Neural cell (in vitro differentiated cells): Measurements from ENCODE around the gene HSPA12A. TPM values are rescaled to one million over a fixed set of nuclear protein-coding genes. Genes with fewer than 3 reads are reported as not detected.

Experiments used
- H2AFZ ChIP-seq: fragments of 200-600, 300-800 bp; sonication (generic), shearing (Covaris generic); 2 replicates; pipeline ENCODE4 v1.6.0; 2014; ENCODE audit warnings: low read depth, mild to moderate bottlenecking, antibody characterized with exemption, low read length, moderate library complexity
- H3F3A ChIP-seq: fragments of 200-600 bp; shearing (Covaris generic); 2 replicates; pipeline ENCODE4 v1.6.1; 2016; ENCODE audit warnings: mild to moderate bottlenecking, moderate library complexity, mixed read lengths, antibody characterized with exemption, low read length; ENCODE audit not compliant: insufficient read depth, poor library complexity, severe bottlenecking
- H3K27ac ChIP-seq: fragments of 200-600, 300-800 bp; sonication (generic), shearing (Covaris generic); 2 replicates; pipeline ENCODE4 v1.5.1; 2014; ENCODE audit warnings: mild to moderate bottlenecking, low read length, moderate library complexity
- H3K27me3 ChIP-seq: fragments of 300-800, 200-600 bp; sonication (generic), shearing (Covaris generic); 2 replicates; pipeline ENCODE4 v1.6.0; 2014; ENCODE audit warnings: mild to moderate bottlenecking, low read depth, low read length, moderate library complexity; ENCODE audit not compliant: insufficient read depth
- H3K36me3 ChIP-seq: fragments of 300-800, 200-600 bp; sonication (generic), shearing (Covaris generic); 2 replicates; pipeline ENCODE4 v1.5.1; 2014; ENCODE audit warnings: mild to moderate bottlenecking, antibody characterized with exemption, low read length, moderate library complexity; ENCODE audit not compliant: insufficient read depth
- H3K4me2 ChIP-seq: fragments of 300-800, 200-600 bp; sonication (generic), shearing (Covaris generic); 2 replicates; pipeline ENCODE4 v1.6.0; 2014; ENCODE audit warnings: mild to moderate bottlenecking, low read length
- H3K4me3 ChIP-seq: fragments of 300-800, 200-600 bp; sonication (generic), shearing (Covaris generic); 2 replicates; pipeline ENCODE4 v1.5.1; 2014; ENCODE audit warnings: mild to moderate bottlenecking, low read length, moderate library complexity
- H3K79me2 ChIP-seq: fragments of 200-600 bp; shearing (Covaris generic); replicated peaks from 2 replicates; pipeline ENCODE4 v1.6.0; 2014; ENCODE audit warnings: mild to moderate bottlenecking, low read length, moderate library complexity; ENCODE audit not compliant: insufficient read depth
- H3K9ac ChIP-seq: fragments of 300-800, 200-600 bp; sonication (generic), shearing (Covaris generic); 2 replicates; pipeline ENCODE4 v1.6.1; 2016; ENCODE audit warnings: mild to moderate bottlenecking, low read length, mixed read lengths
- H3K9me2 ChIP-seq: fragments of 200-600 bp; shearing (Covaris generic); 2 replicates; pipeline ENCODE4 v1.6.1; 2016; ENCODE audit warnings: mild to moderate bottlenecking, low read length, mixed read lengths; ENCODE audit not compliant: insufficient read depth
- H3K9me3 ChIP-seq: fragments of 200-600, 300-800 bp; sonication (generic), shearing (Covaris generic); 2 replicates; pipeline ENCODE4 v1.6.1; 2016; ENCODE audit warnings: mild to moderate bottlenecking, mixed run types, low read length, moderate library complexity, mixed read lengths
- H4K20me1 ChIP-seq: fragments of 200-600 bp; shearing (Covaris generic); 2 replicates; pipeline ENCODE4 v1.6.1; 2016; ENCODE audit warnings: mild to moderate bottlenecking, mixed run types; ENCODE audit not compliant: insufficient read depth
- EP300 ChIP-seq: fragments of 450-650 bp; conservative IDR thresholded peaks from 2 replicates; pipeline ENCODE4 v1.6.1; 2014; ENCODE audit warnings: antibody characterized with exemption, mild to moderate bottlenecking, moderate library complexity; ENCODE audit not compliant: poor library complexity, severe bottlenecking
- EZH2 ChIP-seq: fragments of 200-600, 300-800 bp; shearing (Covaris generic), sonication (generic); IDR thresholded peaks from 2 replicates; pipeline ENCODE4 v1.6.1; 2014; ENCODE audit warnings: antibody characterized with exemption, low read length, borderline replicate concordance, mild to moderate bottlenecking; ENCODE audit not compliant: insufficient read depth, poor library complexity, severe bottlenecking
- MXI1 ChIP-seq: fragments of 450-650 bp; conservative IDR thresholded peaks from 2 replicates; pipeline ENCODE4 v1.6.1; 2014; ENCODE audit warnings: antibody characterized with exemption, mild to moderate bottlenecking; ENCODE audit not compliant: poor library complexity, severe bottlenecking
- POLR2AphosphoS5 ChIP-seq: IDR thresholded peaks from 2 replicates; pipeline ENCODE4 v1.6.1; 2012
- RAD21 ChIP-seq: fragments of 450-650 bp; conservative IDR thresholded peaks from 2 replicates; pipeline ENCODE4 v1.6.1; 2014; ENCODE audit warnings: antibody characterized with exemption, mild to moderate bottlenecking, moderate library complexity
- REST ChIP-seq: IDR thresholded peaks from 2 replicates; pipeline ENCODE4 v1.6.1; 2012; ENCODE audit warnings: borderline replicate concordance
- SMC3 ChIP-seq: fragments of 450-650 bp; conservative IDR thresholded peaks from 2 replicates; pipeline ENCODE4 v1.6.1; 2014; ENCODE audit warnings: antibody characterized with exemption, mild to moderate bottlenecking, moderate library complexity; ENCODE audit not compliant: poor library complexity
- TAF1 ChIP-seq: IDR thresholded peaks from 2 replicates; pipeline ENCODE4 v1.6.1; 2012; ENCODE audit warnings: low read depth
- polyA plus RNA-seq: library from polyadenylated mRNA; depleted of rRNA; stranded (reverse); fragments of >200 nt; gene quantifications from 2 replicates; pipeline ENCODE4 v1.2.3, GENCODE V29; 2014
- TF ChIP-seq, protein P1 (sequence below): fragments of 450-650 bp; IDR thresholded peaks from 2 replicates; pipeline ENCODE4 v1.5.1; 2014; ENCODE audit warnings: antibody characterized with exemption, mild to moderate bottlenecking, moderate library complexity; ENCODE audit not compliant: poor library complexity, severe bottlenecking

HSPA12A gene
- polyA plus RNA-seq, 1 donor from 2014 or later: 5.9 TPM

- Histone ChIP-seq H3K9me2 (no peaks in the 10 kb centered on the region), H2AFZ (no peak overlapping the region), H3K4me3 (no peak overlapping the region), H4K20me1 (no peaks in the 10 kb centered on the region), H3K79me2 (no peaks in the 10 kb centered on the region), H3K9me3 (no peaks in the 10 kb centered on the region), H3K27ac (no peak overlapping the region), H3K27me3 (no peaks in the 10 kb centered on the region), H3F3A (no peaks in the 10 kb centered on the region), H3K36me3 (no peaks in the 10 kb centered on the region), H3K9ac (no peak overlapping the region), H3K4me2 (no peak overlapping the region)
- TF ChIP-seq POLR2AphosphoS5: no peak
- no peak for TF ChIP-seq RAD21
- TF ChIP-seq MXI1: no peak
- TF ChIP-seq EP300: no peak
- no peak for TF ChIP-seq EZH2
- TF ChIP-seq, protein P1, sequence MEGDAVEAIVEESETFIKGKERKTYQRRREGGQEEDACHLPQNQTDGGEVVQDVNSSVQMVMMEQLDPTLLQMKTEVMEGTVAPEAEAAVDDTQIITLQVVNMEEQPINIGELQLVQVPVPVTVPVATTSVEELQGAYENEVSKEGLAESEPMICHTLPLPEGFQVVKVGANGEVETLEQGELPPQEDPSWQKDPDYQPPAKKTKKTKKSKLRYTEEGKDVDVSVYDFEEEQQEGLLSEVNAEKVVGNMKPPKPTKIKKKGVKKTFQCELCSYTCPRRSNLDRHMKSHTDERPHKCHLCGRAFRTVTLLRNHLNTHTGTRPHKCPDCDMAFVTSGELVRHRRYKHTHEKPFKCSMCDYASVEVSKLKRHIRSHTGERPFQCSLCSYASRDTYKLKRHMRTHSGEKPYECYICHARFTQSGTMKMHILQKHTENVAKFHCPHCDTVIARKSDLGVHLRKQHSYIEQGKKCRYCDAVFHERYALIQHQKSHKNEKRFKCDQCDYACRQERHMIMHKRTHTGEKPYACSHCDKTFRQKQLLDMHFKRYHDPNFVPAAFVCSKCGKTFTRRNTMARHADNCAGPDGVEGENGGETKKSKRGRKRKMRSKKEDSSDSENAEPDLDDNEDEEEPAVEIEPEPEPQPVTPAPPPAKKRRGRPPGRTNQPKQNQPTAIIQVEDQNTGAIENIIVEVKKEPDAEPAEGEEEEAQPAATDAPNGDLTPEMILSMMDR: no peak
- TF ChIP-seq SMC3: no peak
- no peak for TF ChIP-seq TAF1
- TF ChIP-seq REST: no peak
These were observed 34.6 kb upstream of the HSPA12A start for GRCh38 chr10:116777006-116777405.

DNA sequence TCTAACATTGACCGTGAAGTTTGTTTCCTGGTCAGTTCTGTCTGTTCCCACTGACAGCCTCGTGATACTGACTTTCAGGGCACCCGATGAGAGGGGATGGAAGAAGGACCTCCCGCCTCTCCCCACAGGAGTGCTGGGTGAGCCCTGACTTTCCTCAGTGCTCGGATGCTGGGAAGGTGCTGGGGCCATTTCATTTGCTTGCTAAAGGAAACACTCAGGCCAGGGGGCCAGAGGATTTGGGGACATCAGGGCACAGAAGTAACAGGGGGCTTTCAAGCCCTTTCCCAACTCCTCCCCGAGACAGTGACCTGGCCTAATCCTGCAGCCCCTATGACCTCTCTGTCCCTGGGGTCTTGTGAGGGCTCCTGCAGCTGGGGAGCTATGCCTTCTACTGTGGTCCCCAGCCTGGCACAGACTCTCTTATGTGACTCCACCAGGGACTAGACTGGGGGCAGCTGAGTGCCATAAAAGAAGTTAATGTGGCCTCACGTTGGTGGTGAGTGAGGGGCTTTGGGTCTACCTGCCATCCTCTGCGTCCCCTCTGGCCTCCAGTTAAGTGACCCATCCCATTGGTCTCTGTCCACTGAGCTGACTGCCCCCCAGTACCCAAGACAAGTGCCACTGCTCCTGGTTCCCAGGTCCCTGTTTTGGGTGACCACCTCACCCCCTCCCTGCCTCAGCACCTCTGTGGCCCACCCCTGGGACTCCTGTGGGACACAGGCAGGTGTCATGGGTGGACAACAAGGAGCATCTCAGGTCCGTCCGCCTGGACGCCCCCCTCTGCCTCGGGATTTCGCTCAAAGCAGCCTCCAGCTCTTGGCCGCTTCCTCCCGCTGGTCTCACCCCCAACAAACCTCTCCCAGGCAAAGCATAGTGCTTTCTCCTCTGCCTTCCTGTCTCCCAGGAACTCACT is 33.4 kb upstream of the HSPA12A start:
- Histone ChIP-seq H3K4me3 (no peak overlapping the region), H3K9ac (no peak overlapping the region), H3K36me3 (no peaks in the 10 kb centered on the region), H2AFZ (no peak overlapping the region), H3K4me2 (no peak overlapping the region), H3K79me2 (no peaks in the 10 kb centered on the region), H3K27me3 (no peaks in the 10 kb centered on the region), H4K20me1 (no peaks in the 10 kb centered on the region), H3K27ac (no peak overlapping the region), H3K9me3 (no peaks in the 10 kb centered on the region), H3F3A (no peaks in the 10 kb centered on the region), H3K9me2 (no peaks in the 10 kb centered on the region)
- TF ChIP-seq REST: no peak
